K562 (cell line): Measurements from ENCODE around the gene RASGRP4. TPM values are rescaled to one million over a fixed set of nuclear protein-coding genes. Genes with fewer than 3 reads are reported as not detected.
A peak's percentile ranks its signal among the peaks of the same experiment; 100 is the strongest.

Source experiments
- CXXC5 ChIP-seq: fragments of 250-450 bp; sonication (Bioruptor Pico); IDR thresholded peaks from 2 replicates; pipeline ENCODE4 v1.8.0; 2022; ENCODE audit warnings: inconsistent platforms, mild to moderate bottlenecking, moderate library complexity
- DNMT1 ChIP-seq: fragments of 450-650 bp; IDR thresholded peaks from 2 replicates; pipeline ENCODE4 v1.6.1; 2016; ENCODE audit warnings: antibody characterized with exemption, mild to moderate bottlenecking
- E2F6 ChIP-seq, 2 experiments: IDR thresholded peaks; 2 replicates each; pipeline ENCODE4 v1.6.1; 2011; ENCODE audit warnings: borderline replicate concordance in 1 of 2, control low read depth in 1 of 2, low read depth in 1 of 2, low read length in 1 of 2, mild to moderate bottlenecking in 1 of 2, mixed read lengths in 1 of 2, moderate library complexity in 1 of 2; ENCODE audit not compliant: insufficient read depth in 1 of 2, insufficient read length in 1 of 2, poor library complexity in 1 of 2, severe bottlenecking in 1 of 2; ENCODE audit errors: extremely low read depth in 1 of 2
- EHMT2 ChIP-seq: fragments of 450-650 bp; IDR thresholded peaks from 2 replicates; pipeline ENCODE4 v1.6.1; 2018; ENCODE audit warnings: antibody characterized with exemption
- ELK3 ChIP-seq: fragments of 450-650 bp; formaldehyde crosslinking; IDR thresholded peaks from 2 replicates; pipeline ENCODE4 v1.4.0; 2020; ENCODE audit warnings: mild to moderate bottlenecking
- FOXO4 ChIP-seq: fragments of 450-650 bp; formaldehyde crosslinking; IDR thresholded peaks from 2 replicates; pipeline ENCODE4 v1.4.0; 2020; ENCODE audit warnings: mild to moderate bottlenecking, moderate library complexity
- FUS ChIP-seq: fragments of 200-400 bp; formaldehyde crosslinking; optimal IDR thresholded peaks from 2 replicates; pipeline ENCODE3; 2017; ENCODE audit warnings: low read depth, low read length
- HDGF ChIP-seq: fragments of 450-650 bp; IDR thresholded peaks from 2 replicates; pipeline ENCODE4 v1.6.1; 2016
- IRF9 ChIP-seq: fragments of 450-650 bp; IDR thresholded peaks from 2 replicates; pipeline ENCODE4 v1.6.1; 2016; ENCODE audit warnings: missing biosample characterization, missing genetic modification characterization
- KDM5B ChIP-seq: fragments of 200-600 bp; sonication (generic); IDR thresholded peaks from 2 replicates; pipeline ENCODE4 v1.6.1; 2012; ENCODE audit warnings: low read depth, mild to moderate bottlenecking, moderate library complexity, low read length, control low read depth, inconsistent platforms; ENCODE audit not compliant: insufficient replicate concordance
- NFE2L1 ChIP-seq: fragments of 450-650 bp; IDR thresholded peaks from 2 replicates; pipeline ENCODE4 v1.6.1; 2016; ENCODE audit warnings: missing genetic modification characterization, low read depth, mild to moderate bottlenecking, missing compliant biosample characterization, moderate library complexity, borderline replicate concordance
- NFYB ChIP-seq: IDR thresholded peaks from 2 replicates; pipeline ENCODE4 v1.6.1; 2011; ENCODE audit warnings: mild to moderate bottlenecking, moderate library complexity; ENCODE audit not compliant: insufficient read length; ENCODE audit errors: extremely low read depth
- NR4A1 ChIP-seq, 2 experiments: fragments of 250-450 bp in 1 of 2; fragments of 450-650 bp in 1 of 2; sonication (Bioruptor Pico) in 1 of 2; IDR thresholded peaks; 2 replicates each; pipeline versions ENCODE4 v1.4.0 to v1.6.1; 2016 to 2020; ENCODE audit warnings: mild to moderate bottlenecking in 2 of 2, missing compliant biosample characterization in 1 of 2, missing genetic modification characterization in 1 of 2, moderate library complexity in 1 of 2
- PURB ChIP-seq: sonication (generic); formaldehyde crosslinking; IDR thresholded peaks from 2 replicates; pipeline ENCODE4 v1.9.0; 2021; ENCODE audit warnings: low read depth, mild to moderate bottlenecking, missing genetic modification reagents
- TARDBP ChIP-seq: fragments of 450-650 bp; IDR thresholded peaks from 2 replicates; pipeline ENCODE4 v1.6.1; 2016
- XRCC4 ChIP-seq: IDR thresholded peaks from one replicate; pipeline ENCODE4 v1.6.1; 2011; ENCODE audit not compliant: insufficient read depth, insufficient read length; ENCODE audit errors: extremely low read depth
- ZNF224 ChIP-seq: sonication (generic); formaldehyde crosslinking; IDR thresholded peaks from 2 replicates; pipeline ENCODE4 v1.8.0; 2022; ENCODE audit warnings: mild to moderate bottlenecking, missing genetic modification reagents
- ZNF277 ChIP-seq: fragments of 250-450 bp; sonication (Bioruptor Pico); IDR thresholded peaks from 2 replicates; pipeline ENCODE4 v1.8.0; 2022; ENCODE audit warnings: inconsistent platforms, mild to moderate bottlenecking, moderate library complexity, borderline replicate concordance
- ZNF347 ChIP-seq: fragments of 450-650 bp; formaldehyde crosslinking; IDR thresholded peaks from 2 replicates; pipeline ENCODE4 v1.4.0; 2020; ENCODE audit warnings: low read depth, mild to moderate bottlenecking, moderate library complexity
- ZNF79 ChIP-seq: fragments of 250-450 bp; sonication (Bioruptor Pico); IDR thresholded peaks from 2 replicates; pipeline ENCODE4 v1.4.0; 2020; ENCODE audit warnings: low read depth, mild to moderate bottlenecking, moderate library complexity
- polyA plus RNA-seq, 8 experiments: library from polyadenylated mRNA; depleted of rRNA in 4 of 8; stranded (reverse) in 5 of 8; unstranded in 3 of 8; fragments of >200 nt; fragmentation: Nextera tagmentation in 2 of 8; fragmentation: Illumina TruSeq in 1 of 8; extraction: Ambion mirVana in 2 of 8; extraction: Trizol in 1 of 8; gene quantifications; 2 replicates each; pipeline versions ENCODE4 v1.2.1 to v1.2.3, GENCODE V29; 2011 to 2014; ENCODE audit warnings: inconsistent platforms in 1 of 8, missing spikeins in 1 of 8
- total RNA-seq, 7 experiments: library from RNA; depleted of rRNA in 6 of 7; stranded (reverse); fragments of >200 nt in 6 of 7; fragmentation: Illumina TruSeq in 2 of 7; extraction: Trizol in 2 of 7; gene quantifications; 2 replicates each; pipeline versions ENCODE4 v1.2.1 to v1.2.3, GENCODE V29; 2011 to 2021; ENCODE audit warnings: low replicate concordance in 1 of 7

Gene RASGRP4
- total and polyA plus RNA-seq, 9 of the 15 experiments (the other 6 are each of a cell fraction or from before 2014, with no cell fraction given) = 0.39 to 4.6 (median 3.8) TPM

- TF ChIP-seq ZNF347 (CRISPR knock-in tag) (no peak), DNMT1 (no peak), HDGF (0 out of 2 replicates have a peak, but pooled peaks have one; percentile 77), ELK3 (CRISPR knock-in tag) (no peak), ZNF79 (no peak), KDM5B (peak; percentile 79), ZNF277 (CRISPR knock-in tag) (no peak), ZNF224 (CRISPR knock-in tag) (peak; percentile 69; the same call in 1 of the 2 replicates), NR4A1 (CRISPR knock-in tag; IDR thresholded peaks at IDR 0.05) (peak; percentile 87; the same call in 1 of the 2 replicates), NR4A1 (tag; IDR thresholded peaks at IDR 0.05) (peak; percentile 91), FUS (no peak), E2F6 (IDR thresholded peaks at IDR 0.05; ENCODE audit: borderline replicate concordance in 1 of 2, extremely low read depth in 1 of 2, insufficient read depth in 1 of 2, insufficient read length in 1 of 2, low read depth in 1 of 2, low read length in 1 of 2, poor library complexity in 1 of 2, severe bottlenecking in 1 of 2) (peak; percentile 98), NFYB (peak; percentile 31), IRF9 (tag) (peak; percentile 63), TARDBP (no peak), XRCC4 (no peak), EHMT2 (0 out of 2 replicates have a peak, but pooled peaks have one; percentile 5), CXXC5 (CRISPR knock-in tag) (peak; percentile 78), PURB (no peak), FOXO4 (0 out of 2 replicates have a peak, but pooled peaks have one; percentile 59), NFE2L1 (tag) (no peak)
Observed at GRCh38 chr19:38452430-38453366, 26.7 kb upstream of the RASGRP4 start (continued).
